Lung (tissue), 12 donors: ENCODE results near the gene RGCC. TPM values are rescaled to one million over a fixed set of nuclear protein-coding genes. Genes with fewer than 3 reads are reported as not detected.

Source experiments
- ATAC-seq: fragments of 200-7000 bp; cut with Tn5 transposase; one replicate; pipeline ENCODE4 v1.9.1; 2020; ENCODE audit warnings: moderate number of reproducible peaks; ENCODE audit not compliant: insufficient read depth, low FRiP score
- DNase-seq, 3 donors: peaks; one replicate each; pipeline ENCODE4 v3.0.0-alpha.2; 2013 to 2017
- H3K27ac ChIP-seq, 2 donors: one replicate each; pipeline ENCODE4 v1.5.1; 2013; ENCODE audit warnings: mild to moderate bottlenecking in 2 of 2, moderate library complexity in 2 of 2, control low read depth in 1 of 2, inconsistent platforms in 1 of 2, low read depth in 1 of 2, low read length in 1 of 2
- H3K27me3 ChIP-seq, 3 donors: one replicate each; pipeline ENCODE4 v1.5.1; 2013; ENCODE audit warnings: low read length in 2 of 3; ENCODE audit not compliant: control insufficient read depth in 3 of 3, insufficient read depth in 3 of 3
- H3K36me3 ChIP-seq, 4 donors: one replicate each; pipeline ENCODE4 v1.5.1; 2013; ENCODE audit warnings: low read length in 4 of 4, mild to moderate bottlenecking in 1 of 4, moderate library complexity in 1 of 4; ENCODE audit not compliant: control insufficient read depth in 4 of 4, insufficient read depth in 4 of 4
- H3K4me1 ChIP-seq, 5 donors: one replicate each; pipeline ENCODE4 v1.5.1; 2013; ENCODE audit warnings: low read length in 5 of 5, mild to moderate bottlenecking in 2 of 5, moderate library complexity in 1 of 5; ENCODE audit not compliant: control insufficient read depth in 5 of 5, insufficient read depth in 5 of 5
- H3K4me3 ChIP-seq: one replicate; pipeline ENCODE4 v1.5.1; 2013; ENCODE audit warnings: mild to moderate bottlenecking, control low read depth, moderate library complexity
- H3K9ac ChIP-seq, 2 donors: one replicate each; pipeline ENCODE4 v1.5.1; 2013; ENCODE audit warnings: low read length in 2 of 2, control low read depth in 1 of 2; ENCODE audit not compliant: insufficient read depth in 1 of 2
- H3K9me3 ChIP-seq, 4 donors: one replicate each; pipeline ENCODE4 v1.5.1; 2013; ENCODE audit warnings: low read length in 3 of 4, mild to moderate bottlenecking in 1 of 4, moderate library complexity in 1 of 4; ENCODE audit not compliant: control insufficient read depth in 4 of 4, insufficient read depth in 3 of 4
- CTCF ChIP-seq: IDR thresholded peaks from 2 replicates; pipeline ENCODE4 v1.5.1; 2012; ENCODE audit warnings: mild to moderate bottlenecking; ENCODE audit errors: control extremely low read depth, extremely low read depth
- WGBS, 2 donors: extraction: QIAGEN DNeasy Blood & Tissue Kit; methylation state at CpG; one replicate each; pipeline ENCODE4 v1.1.7; 2013; 5-methylcytosine and 5-hydroxymethylcytosine counted together
- polyA plus RNA-seq, 2 donors: library from polyadenylated mRNA; stranded (reverse); fragments of 200-250 nt; gene quantifications; one replicate each; pipeline ENCODE4 v1.2.1, GENCODE V29; 2013
- total RNA-seq, 2 donors: library from RNA; depleted of rRNA in 1 of 2; stranded (reverse); fragments of >200 nt in 1 of 2; gene quantifications; one replicate each; pipeline ENCODE4 v1.2.1, GENCODE V29; 2014 to 2021
- donor health status: control.
- donor health status: control.
- donor health status: Bipolar disorder and iron deficiency.
- donor health status: healthy.
- donor health status: DM: yes; HTN: yes; CAD: no.

Gene RGCC
- total and polyA plus RNA-seq, 4 donors = 167 to 359 (median 292) TPM

- ATAC-seq = no peak
- TF ChIP-seq CTCF = no peak
- H3K9ac ChIP-seq = peak overlapping the region in 1 of 2 donors; percentile 32
- peaks cover 0 to 3% (median 0%) of the 10 kb centered on the region in 4 donors for H3K9me3 ChIP-seq
- H3K27me3 ChIP-seq = peaks cover 0 to 2% (median 0%) of the 10 kb centered on the region in 3 donors
- 34 to 52% methylated on average over 2 of the region's 2 CpGs for WGBS, 2 donors
- H3K4me1 ChIP-seq = peaks cover 0 to 27% (median 12%) of the 10 kb centered on the region in 5 donors
- peaks cover 0 to 27% (median 13%) of the 10 kb centered on the region in 4 donors for H3K36me3 ChIP-seq
- H3K4me3 ChIP-seq = peak overlapping the region; percentile 54
- DNase-seq = peak in 1 of 3 donors; percentile 56
- H3K27ac ChIP-seq = no peak overlapping the region
Measured at GRCh38 chr13:41460074-41460465, 2.7 kb downstream of the RGCC start.

DNA sequence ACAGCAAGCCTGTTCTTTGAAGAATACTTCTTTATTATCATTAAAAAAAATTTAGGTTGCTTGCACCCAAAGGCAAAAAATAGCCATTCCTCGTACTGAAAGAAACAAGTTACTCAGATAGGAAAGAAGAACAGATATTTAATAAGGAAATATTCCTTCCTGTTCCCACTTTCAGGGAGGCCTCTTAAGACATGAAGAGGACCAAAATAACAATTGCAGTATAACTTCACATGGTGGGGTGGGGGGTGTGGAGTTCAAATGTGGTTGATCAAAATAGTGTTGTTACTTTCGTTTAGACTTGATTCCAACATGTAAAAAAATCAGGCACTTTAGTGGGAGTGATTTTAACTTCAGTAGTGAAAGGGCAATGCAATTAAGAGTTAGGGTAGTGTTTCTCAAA is 3.6 kb downstream of the RGCC start:
- 8 to 18% methylated on average over 2 of the region's 2 CpGs for WGBS, 2 donors
- H3K27me3 ChIP-seq = peaks cover 0 to 2% (median 0%) of the 10 kb centered on the region in 3 donors
- H3K27ac ChIP-seq = no peak overlapping the region
- no peak overlapping the region for H3K4me3 ChIP-seq
- peaks cover 2 to 28% (median 15%) of the 10 kb centered on the region in 4 donors for H3K36me3 ChIP-seq
- peaks cover 0 to 31% (median 14%) of the 10 kb centered on the region in 5 donors for H3K4me1 ChIP-seq
- ATAC-seq (no peak), DNase-seq (no peak)
- no peak overlapping the region for H3K9ac ChIP-seq
- peaks cover 0 to 3% (median 0%) of the 10 kb centered on the region in 4 donors for H3K9me3 ChIP-seq
- no peak for TF ChIP-seq CTCF

GRCh38 chr13:41461527-41462139 is 4.3 kb downstream of the RGCC start:
- peaks cover 0 to 31% (median 14%) of the 10 kb centered on the region in 5 donors for H3K4me1 ChIP-seq
- H3K27ac ChIP-seq = peak overlapping the region in 1 of 2 donors; percentile 8
- peaks cover 2 to 31% (median 15%) of the 10 kb centered on the region in 4 donors for H3K36me3 ChIP-seq
- H3K4me3 ChIP-seq = peak overlapping the region; percentile 17
- peaks cover 0 to 3% (median 0%) of the 10 kb centered on the region in 4 donors for H3K9me3 ChIP-seq
- WGBS, 2 donors = 64 to 77% methylated on average over 3 of the region's 3 CpGs
- ATAC-seq (no peak), DNase-seq (no peak)
- no peak for TF ChIP-seq CTCF
- H3K9ac ChIP-seq = no peak overlapping the region
- H3K27me3 ChIP-seq = peaks cover 0 to under 1% (median 0%) of the 10 kb centered on the region in 3 donors
